Glomerular visceral epithelial cell (primary cell): ENCODE data around the gene CLDN14.
A peak's percentile ranks its signal among the peaks of the same experiment; 100 is the strongest.

Experiments
- DNase-seq: peaks from one replicate; pipeline ENCODE4 v3.0.0-alpha.2; 2016; ENCODE audit errors: extremely low spot score

CLDN14 gene

DNA sequence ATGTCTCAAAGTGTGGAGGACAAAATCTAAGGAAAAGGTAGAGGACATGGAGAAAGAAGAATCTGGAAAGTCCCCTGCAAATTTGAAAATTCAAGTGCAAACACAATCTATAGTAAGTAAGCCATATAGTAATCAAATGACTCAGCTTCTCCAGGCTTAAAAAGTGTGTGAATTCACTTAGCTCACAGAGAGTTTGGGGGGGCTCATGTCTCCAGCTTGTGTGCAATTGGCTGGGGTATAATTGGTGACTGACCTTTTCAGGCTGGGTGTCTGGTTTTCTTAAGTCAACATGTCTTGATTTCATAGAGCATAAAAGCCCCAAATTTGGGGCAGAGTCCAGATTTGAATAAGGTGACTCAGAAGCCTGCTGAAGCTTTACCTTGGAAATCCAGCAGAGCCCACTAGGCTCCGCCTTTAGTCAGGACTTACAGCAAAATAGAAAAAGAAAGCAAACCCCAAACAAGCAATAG is 8.6 kb downstream of the CLDN14 start:
- peak; percentile 65 for DNase-seq

DNA sequence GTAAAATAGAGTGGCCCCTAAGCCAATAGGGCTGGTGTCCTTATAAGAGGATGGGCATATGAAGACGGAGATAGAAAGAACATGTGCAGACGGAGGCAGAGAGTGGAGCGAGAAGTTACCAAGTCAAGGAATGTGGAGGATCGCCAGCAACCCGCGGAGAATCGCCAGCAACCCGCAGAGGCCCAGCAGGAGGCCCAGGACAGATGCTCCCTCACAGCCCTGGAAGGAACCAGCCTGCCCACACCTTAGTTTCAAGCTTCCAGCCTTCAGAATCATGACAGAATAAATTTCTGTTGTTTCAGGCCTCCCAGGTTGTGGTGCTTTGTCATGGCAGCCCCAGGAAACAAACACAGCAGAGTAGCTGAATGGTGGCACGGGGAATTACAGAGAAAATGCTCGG is 9.6 kb downstream of the CLDN14 start:
- no peak for DNase-seq

DNA sequence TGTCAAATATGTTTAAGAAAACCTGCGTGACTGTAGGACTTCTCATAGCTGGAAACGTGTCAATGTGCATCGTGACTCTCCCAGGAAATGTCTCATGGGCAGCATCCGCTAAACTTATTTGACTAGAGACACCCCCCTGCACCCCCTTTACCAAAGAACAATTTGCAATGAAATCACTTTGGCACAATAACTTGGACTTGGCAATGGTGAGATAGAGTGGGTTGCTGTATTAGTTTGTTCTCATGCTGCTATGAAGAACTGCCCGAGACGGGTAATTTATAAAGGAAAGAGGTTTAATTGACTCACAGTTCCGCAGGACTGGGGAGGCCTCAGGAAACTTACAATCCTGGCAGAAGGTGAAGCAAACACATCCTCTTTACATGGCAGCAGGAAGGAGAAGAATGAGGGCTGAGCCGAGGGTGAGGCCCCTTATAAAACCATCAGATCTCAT is 13.8 kb downstream of the CLDN14 start:
- no peak for DNase-seq

DNA sequence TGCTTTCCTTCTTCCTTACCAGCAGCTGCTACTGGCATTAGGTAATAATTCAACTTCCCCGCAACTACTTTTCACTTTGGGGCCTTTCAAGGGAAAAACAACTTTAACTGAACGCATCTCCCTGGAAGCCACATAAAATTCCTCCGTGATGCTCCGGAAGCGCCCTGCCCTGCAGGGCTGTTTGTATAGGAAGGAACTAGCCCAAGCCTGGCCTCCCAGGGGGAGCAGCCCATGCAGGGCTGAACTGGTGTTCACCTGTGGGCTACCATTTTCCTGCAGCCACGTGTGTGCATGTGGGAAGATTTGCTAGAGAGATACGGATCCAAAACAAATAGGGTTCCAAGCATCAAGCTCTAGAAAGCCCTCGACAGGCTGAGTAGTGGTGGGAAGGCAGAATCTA is 14.4 kb downstream of the CLDN14 start:
- no peak for DNase-seq

DNA sequence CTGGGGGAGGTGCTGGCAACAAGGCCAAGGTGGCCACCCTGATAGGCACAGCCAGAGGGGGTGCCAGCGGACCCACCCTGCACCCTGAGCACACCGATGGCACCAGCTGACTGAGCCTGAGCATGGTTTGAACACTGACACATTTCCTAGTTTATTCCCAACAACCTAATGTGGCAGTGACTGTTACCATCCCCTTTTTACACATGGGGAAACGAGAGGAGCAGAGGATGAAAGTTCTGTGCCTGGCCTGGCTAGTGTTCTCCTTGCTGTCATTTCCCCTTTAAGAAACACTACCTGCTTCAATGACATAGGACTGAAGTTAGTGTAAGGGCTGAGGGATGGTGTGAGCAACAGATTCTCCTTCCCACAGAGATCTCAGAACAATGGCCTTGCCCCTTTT is 15.3 kb downstream of the CLDN14 start:
- no peak for DNase-seq

DNA sequence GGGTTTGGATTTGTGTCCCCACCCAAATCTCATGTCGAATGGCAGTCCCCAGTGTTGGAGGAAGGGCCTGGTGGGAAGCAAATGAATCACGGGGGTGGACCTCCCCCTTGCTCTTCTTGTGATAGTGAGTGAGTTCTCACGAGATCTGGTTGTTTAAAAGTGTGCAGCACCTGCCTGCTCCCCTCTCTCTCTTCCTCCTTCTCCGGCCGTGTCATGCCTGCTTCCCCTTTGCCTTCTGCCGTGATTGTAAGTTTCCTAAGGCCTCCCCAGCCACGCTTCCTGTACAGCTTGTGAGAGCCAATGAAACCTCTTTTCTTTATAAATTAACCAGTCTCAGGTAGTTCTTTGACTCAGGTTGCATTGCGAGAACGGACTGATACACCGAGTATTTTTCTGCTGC is 15.9 kb downstream of the CLDN14 start:
- no peak for DNase-seq

DNA sequence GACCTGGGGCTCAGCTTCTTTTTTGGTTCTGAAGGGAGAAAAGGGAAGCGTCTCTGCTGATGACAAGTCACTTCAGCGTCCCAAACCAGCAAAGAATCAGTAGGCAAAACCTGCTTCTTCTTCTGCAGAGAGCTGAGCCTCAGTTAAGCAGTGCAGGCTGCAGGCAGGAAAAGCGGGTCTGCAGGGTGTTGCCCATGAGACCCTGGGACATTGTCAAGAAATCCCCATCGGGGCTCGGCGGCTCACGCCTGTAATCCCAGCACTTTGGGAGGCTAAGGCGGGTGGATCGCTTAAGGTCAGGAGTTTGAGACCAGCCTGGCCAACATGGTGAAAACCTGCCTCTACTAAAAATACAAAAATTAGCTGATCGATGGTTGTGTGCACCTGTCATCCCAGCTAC is 16.7 kb downstream of the CLDN14 start:
- DNase-seq: no peak

DNA sequence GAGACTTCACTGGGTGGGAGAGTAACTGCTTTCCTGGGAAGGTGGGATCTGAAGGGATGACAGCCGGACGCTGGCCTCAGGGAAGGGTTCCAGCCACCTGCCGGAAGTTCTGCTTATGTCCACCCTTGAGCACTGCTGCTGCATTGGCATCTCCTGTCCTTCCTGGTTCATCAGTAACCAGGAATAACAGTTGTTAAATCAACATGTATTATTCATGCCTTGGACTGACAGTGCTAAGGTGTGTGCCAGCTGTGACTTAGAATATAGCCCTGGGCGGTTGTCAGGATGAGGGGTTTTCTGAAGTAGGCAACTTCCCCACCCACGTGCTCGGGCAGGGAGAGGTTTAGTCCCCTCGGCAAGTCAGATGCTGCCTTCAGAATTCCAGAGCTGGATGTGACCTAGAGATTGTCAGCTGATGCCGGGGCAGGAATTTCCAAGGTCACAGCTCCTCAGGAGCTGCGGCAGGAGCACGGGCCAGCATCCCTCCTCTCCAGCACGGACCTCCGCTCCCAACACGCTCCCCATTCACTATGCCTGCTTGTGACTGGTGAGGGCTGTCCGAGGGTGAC is 17.9 kb downstream of the CLDN14 start:
- DNase-seq: no peak

DNA sequence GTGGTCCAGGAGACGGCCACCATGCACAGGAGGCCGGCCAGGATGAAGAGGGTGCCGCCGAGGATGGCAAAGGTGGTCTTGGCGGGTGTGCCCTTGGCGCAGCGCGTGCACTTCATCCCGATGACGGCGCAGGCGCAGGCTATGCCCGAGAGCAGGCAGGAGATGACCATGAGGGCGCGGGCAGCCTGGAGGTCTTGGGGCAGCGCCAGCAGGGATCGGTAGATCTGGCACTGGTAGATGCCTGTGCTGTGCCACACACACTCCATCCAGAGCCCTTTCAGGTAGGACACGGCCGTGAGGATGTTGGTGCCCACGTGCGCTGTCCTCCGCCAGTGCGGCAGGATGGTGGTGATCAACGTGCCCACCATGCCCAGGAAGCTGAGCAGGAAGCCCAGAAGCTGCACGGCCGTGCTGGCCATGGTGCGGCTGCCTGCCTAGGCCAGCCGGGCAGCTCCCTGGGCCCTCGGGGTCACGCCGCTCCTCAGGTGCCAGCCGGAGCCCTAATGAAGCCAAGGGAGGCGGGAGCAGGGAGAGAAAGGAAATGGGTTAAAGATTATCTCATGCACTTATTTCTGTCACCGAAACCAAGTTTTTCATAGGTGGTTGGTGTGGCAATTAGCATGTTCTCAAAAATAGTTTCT is 18.5 kb downstream of the CLDN14 start:
- no peak for DNase-seq

DNA sequence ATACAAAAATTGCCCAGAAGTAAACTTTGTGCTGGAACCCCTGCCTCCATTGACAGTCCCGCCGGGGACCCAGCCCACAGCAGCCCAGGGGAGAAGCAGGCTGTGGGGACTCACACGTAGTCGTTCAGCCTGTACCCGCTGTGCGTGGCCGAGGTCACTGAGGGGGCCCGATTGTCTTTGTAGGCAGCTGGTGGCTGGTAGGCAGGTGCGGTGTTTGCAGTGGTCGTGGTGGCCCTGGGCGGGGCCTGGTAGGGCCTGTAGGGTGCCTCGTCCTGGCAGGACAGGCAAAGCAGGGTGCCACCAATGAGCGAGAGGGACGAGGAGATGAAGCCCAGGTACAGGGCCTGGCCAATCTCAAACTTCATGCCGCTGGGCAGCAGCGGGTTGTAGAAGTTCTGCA is 19.1 kb downstream of the CLDN14 start:
- no peak for DNase-seq

DNA sequence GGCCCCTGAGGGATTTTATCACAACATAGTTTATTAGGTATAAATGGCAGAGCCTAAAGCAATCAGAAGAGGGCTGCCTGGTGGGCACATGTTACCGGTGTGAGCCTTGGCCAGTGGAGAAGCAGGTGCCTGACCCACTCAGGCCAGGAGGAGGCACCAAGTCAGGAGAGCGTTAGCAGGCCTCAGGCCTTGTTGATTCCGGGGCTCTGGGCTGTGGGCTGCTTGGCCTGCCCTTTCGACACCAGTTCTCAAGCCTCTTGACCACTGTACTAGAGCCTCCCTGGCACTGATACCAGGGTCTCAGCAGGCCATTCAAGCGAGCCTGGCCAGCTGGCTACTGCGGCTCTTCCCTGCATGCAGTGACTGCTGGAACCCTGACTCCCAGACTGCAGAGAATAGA is 20.8 kb downstream of the CLDN14 start:
- no peak for DNase-seq

DNA sequence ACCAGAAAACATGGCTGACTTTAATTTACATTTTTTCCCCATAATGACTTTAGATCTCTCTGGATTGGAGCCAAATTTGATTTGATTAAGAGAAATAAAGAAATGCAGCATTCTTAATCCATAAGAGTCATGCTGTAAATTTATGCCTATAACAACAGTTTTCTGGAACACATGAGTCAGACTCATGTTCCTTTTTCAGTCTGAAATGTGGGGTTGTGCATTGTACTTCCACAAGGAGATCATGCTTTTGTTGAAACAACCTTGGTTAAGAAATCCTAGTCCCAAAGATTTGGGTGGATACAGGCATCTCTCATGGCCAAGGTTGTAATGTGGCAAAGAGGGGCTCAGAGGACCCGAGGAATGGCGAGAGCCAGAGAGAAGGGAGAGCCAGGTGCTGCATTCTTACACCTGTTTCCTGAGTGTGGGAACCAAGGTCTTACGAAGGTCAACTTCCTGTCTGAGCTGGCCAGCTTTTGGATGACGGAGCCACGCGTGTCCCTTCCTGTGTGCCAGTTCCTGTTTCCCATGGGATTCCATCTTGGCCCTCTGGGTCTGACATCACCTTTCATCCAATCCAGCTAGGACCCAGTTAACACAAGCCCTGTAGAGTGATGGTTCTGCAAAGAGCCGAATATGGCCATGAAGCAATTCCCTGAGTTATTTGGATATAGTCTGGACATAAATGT is 23.1 kb downstream of the CLDN14 start:
- no peak for DNase-seq

DNA sequence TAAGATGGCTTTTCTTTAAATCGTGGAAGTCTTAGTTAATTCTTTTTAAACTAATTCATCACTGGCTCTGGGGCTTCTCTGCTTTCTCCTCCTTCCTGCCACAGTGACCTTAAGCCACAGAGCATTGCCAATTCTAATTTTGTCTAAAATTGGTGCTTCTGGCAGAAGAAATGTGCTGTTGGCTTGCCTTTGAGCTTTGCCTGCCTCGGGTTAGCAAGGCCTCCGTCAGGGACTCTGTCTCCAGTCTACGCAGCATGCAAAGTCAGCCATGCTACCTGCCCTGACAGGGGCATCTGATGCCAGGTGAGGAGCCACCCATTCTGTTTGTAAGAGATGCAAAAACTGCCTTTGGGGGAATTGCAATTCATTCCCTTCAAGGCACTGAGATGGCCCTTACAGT is 25.2 kb downstream of the CLDN14 start:
- DNase-seq: no peak

DNA sequence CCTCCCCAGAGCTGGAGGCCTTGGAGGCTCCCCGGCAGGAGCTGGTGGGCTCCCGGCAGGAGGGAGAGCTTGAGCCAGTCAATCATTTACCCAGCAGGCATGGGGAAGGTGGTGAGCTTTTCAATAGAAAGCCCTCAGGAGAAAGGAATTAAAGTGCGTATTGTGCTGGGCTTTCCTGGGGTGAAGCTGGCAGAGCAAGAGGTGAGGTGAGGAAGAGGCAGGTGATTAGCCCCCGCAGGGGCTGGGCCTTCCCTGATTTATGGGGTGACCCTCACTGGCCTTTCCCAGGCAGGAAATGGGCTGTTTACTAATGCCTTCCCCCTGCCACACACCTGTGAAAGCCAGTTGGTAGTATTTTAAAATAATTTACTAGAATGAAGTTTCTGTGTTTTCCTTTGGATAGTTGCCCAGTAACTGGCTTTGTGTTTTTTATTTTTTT is 25.8 kb downstream of the CLDN14 start:
- DNase-seq: peak; percentile 50

DNA sequence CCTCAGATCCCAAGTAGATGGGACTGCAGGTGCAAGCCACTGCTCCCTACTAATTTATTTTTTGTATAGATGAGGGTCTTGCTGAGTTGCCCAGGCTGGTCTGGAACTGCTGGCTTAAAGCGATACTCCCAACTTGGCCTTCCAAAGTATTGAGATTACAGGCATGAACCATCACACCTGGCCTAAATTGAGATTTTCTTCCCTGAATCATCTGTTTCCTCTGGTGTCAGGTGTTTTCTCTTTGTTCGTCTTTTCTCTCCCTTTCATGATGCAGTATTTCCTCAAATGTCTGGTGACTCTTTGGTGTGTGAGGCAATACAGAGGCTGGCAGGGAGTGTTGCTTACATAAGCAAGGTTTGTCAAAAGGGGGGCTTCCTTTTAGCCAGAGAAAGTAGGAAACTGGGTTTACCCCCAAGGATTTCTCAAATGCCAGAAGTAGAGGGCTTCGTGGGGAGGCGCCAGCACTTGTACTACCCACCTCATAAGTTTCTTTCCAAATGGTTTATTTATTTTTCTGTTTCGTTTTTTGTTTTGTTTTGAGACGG is 27.6 kb downstream of the CLDN14 start:
- no peak for DNase-seq

DNA sequence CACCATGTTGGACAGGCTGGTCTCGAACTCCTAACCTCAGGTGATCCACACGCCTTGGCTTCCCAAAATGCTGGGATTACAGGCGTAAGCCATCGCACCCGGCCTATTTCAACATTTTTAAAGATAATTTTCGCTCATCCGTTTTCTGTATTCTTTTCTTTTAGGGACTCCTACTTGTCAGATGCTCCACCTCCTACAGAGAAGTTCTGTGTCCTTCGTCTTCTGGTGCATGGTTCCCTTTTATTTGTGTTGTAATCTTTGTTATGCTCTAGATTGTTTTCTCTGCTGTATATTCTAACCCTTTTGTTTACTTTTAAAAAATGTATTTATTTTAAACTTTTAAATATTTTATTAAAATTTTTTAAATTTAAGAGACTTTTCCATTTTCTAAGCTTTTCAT is 28.4 kb downstream of the CLDN14 start:
- DNase-seq: no peak

DNA sequence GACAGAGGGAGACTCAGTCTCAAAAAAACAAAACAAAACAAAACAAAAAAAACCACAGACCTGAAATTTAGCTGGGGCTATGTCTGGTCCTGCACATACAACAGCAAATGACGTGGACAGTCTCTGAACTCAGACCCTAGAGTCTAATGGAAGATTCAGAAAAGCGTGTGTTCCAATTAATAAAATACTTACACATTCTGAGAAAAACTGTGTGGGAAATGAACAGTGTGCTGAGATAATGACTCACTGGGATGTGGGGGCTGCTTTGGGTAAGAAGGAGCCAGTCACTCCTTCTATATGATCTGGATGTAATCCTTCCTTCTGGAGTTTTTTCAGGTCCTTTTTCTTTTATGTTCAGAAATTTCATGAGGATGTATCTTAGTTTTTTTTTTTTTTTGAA is 29.4 kb downstream of the CLDN14 start:
- no peak for DNase-seq

DNA sequence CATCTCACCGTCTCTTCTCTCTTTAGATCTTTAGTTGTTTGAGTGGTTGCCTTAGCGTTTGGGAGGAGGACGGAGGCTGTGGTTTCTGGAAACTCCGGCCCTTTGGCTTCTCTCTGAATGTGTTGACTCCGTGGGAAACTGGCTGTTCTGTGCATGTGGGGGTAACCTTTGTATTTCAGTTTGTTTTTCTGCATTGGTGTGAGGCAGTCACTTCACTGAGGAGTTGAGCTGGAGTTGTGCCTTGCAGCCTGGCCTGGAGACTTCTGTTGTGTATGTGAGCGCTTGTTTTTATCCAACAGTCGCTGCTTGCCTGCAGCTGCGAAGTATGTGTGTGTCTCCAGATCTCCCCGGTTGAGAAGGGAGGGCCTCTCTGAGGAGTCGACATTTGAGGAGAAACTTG is 33.6 kb downstream of the CLDN14 start:
- DNase-seq: no peak

DNA sequence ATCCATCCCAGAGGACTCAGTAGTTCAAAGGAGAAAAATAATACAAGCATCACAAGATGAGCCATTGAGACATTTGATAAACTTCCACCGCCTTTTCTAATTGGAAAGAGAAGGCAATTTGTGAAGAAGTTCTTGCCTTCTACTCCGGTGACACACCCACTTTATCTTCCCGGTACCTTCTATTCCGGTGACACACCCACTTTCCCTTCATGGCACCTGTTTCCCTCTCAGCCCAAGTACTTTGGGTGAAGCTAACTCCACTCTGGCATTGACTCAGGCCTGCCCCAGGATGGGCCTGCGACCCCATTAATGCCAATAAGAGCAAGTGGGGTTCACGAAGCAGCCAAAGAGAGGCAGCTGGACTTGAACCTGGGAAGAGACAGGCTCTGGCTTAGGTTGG is 38.2 kb downstream of the CLDN14 start:
- no peak for DNase-seq

DNA sequence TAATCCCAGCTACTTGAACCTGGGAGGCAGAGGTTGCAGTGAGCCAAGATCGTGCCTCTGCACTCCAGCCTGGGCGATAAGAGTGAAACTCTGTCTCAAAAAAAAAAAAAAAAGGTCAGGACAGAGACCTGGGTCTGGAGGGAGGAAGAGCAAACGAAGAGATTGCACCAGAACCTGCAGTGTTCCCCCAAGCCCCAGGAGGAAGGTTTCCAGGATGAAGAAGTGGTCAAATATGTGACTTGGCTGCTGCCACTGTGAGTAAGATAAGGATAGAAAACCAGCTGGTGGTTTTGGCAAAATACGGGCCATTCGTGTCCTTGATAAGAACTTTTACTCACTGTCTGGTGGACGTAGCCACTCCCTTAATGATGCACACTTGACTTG is 42.2 kb downstream of the CLDN14 start:
- peak; percentile 56 for DNase-seq

DNA sequence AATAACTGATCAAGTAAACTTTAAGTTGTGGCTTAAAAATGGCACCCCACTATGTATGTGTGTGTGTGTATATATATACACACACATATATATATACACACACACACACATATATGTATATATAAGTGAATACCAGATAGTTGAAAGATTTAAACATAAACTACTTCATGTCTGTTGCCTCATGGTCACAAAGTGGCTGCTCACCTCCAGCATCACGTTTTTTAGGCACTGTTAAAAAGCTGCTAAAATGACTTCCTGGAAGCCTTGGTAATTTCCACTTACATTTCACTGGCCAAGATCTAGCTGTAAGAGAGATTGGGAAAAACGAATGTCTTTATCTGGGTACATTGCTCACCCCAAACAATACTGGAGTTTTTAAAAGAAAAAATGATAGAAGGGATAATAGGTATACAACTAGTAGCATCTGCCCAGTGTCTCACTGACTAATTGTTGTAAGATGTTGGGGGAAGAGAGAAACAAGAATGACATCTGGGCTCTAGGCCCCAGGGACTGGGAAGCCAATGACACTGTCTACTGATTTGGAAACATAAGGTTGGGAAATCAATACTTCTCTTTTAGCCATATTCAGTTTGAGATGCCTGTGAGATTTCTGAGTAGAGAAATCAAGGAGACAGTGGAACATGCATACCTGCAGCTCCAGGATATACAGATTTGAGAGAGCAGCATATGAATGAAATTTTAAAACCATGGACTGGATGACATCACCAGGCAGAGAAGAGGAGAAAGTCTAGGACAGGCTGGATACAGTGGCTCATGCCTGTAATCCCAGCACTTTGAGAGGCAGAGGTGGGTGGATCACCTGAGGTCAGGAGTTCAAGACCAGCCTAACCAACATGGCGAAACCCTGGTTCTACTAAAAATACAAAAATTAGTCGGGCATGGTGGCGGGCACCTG is 42.8 kb downstream of the CLDN14 start:
- DNase-seq: no peak

DNA sequence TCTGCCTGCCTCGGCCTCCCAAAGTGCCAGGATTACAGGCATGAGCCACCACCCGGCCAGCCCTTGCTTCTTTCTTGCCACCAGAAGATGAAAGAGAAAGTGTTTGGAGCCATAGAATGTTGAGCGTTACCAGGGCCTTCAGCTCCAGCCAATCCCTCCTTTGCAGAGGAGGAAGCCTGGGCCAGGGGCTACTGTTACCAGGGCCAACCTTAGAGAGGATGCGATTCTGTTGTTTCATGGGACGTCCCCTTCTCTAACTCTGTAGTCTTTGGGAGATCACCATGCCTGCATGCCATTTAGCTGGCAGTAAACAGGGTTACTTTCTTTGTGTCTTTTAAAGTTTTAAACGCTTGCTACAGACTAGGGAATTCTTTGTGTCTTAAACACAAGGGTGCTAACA is 45.8 kb downstream of the CLDN14 start:
- DNase-seq: no peak
